GM19035 (cell line): ENCODE data around the gene TRABD2B.

ENCODE experiments used
- ATAC-seq: cut with Tn5 transposase; IDR thresholded peaks from one replicate; pipeline ENCODE4 v1.9.1; 2021; ENCODE audit not compliant: unreplicated experiment

TRABD2B gene

GRCh38 chr1:47997289-47998200 is at the start of gene TRABD2B:
Gene TRABD2B, minus strand, starts transcription at chr1:47997385.
- ATAC-seq = peak; percentile 79

- no peak for ATAC-seq
These were observed 47.1 kb upstream of the TRABD2B start for GRCh38 chr1:48044311-48044710.

GRCh38 chr1:48043622-48044021 is 46.4 kb upstream of the TRABD2B start:
- ATAC-seq = no peak

- ATAC-seq = no peak
These were observed 43.0 kb upstream of the TRABD2B start for GRCh38 chr1:48040154-48040553.

GRCh38 chr1:48039088-48040054 is 42.2 kb upstream of the TRABD2B start:
- ATAC-seq = no peak

- no peak for ATAC-seq
These were observed 41.1 kb upstream of the TRABD2B start for GRCh38 chr1:48038270-48038767.

GRCh38 chr1:48036710-48037355 is 39.6 kb upstream of the TRABD2B start:
- no peak for ATAC-seq

GRCh38 chr1:48035371-48036141 is 38.4 kb upstream of the TRABD2B start:
- no peak for ATAC-seq

GRCh38 chr1:48033495-48034045 is 36.4 kb upstream of the TRABD2B start:
- ATAC-seq = no peak

GRCh38 chr1:48031676-48032075 is 34.5 kb upstream of the TRABD2B start:
- no peak for ATAC-seq

- no peak for ATAC-seq
These were observed 33.6 kb upstream of the TRABD2B start for GRCh38 chr1:48030696-48031365.

- no peak for ATAC-seq
These were observed 33.0 kb upstream of the TRABD2B start for GRCh38 chr1:48030211-48030610.

- no peak for ATAC-seq
These were observed 31.3 kb upstream of the TRABD2B start for GRCh38 chr1:48028218-48029069.

GRCh38 chr1:48027533-48027835 is 30.3 kb upstream of the TRABD2B start:
- ATAC-seq = no peak

GRCh38 chr1:48026701-48027532 is 29.7 kb upstream of the TRABD2B start:
- no peak for ATAC-seq

- ATAC-seq = no peak
These were observed 29.1 kb upstream of the TRABD2B start for GRCh38 chr1:48026275-48026674.

GRCh38 chr1:48025076-48025475 is 27.9 kb upstream of the TRABD2B start:
- ATAC-seq = no peak

GRCh38 chr1:48023488-48023887 is 26.3 kb upstream of the TRABD2B start:
- ATAC-seq = no peak
